MG63 (cell line): ENCODE results near the gene ARHGEF2. TPM values are rescaled to one million over a fixed set of nuclear protein-coding genes. Genes with fewer than 3 reads are reported as not detected.

ENCODE experiments used
- DNase-seq: peaks from one replicate; pipeline ENCODE4 v3.0.0-alpha.2; 2020
- H3K27me3 ChIP-seq: fragments of 250-450 bp; sonication (Bioruptor Pico); 2 replicates; pipeline ENCODE4 v1.5.1; 2020; ENCODE audit warnings: mild to moderate bottlenecking, moderate library complexity
- H3K36me3 ChIP-seq: fragments of 250-450 bp; sonication (Bioruptor Pico); 2 replicates; pipeline ENCODE4 v1.5.1; 2020; ENCODE audit warnings: mild to moderate bottlenecking, moderate library complexity
- H3K4me3 ChIP-seq: fragments of 250-450 bp; sonication (Bioruptor Pico); 2 replicates; pipeline ENCODE4 v1.5.1; 2020; ENCODE audit warnings: mild to moderate bottlenecking, moderate library complexity
- H3K9me3 ChIP-seq: fragments of 250-450 bp; sonication (Bioruptor Pico); 2 replicates; pipeline ENCODE4 v1.5.1; 2020; ENCODE audit warnings: mild to moderate bottlenecking, moderate library complexity
- total RNA-seq: library from RNA; depleted of rRNA; stranded (reverse); fragments of >200 nt; shearing (Covaris generic); gene quantifications from 2 replicates; pipeline ENCODE4 v1.2.3, GENCODE V29; 2014; ENCODE audit warnings: low replicate concordance

Gene ARHGEF2
- total RNA-seq, 1 experiment from 2014 or later = 70.6 TPM

DNA sequence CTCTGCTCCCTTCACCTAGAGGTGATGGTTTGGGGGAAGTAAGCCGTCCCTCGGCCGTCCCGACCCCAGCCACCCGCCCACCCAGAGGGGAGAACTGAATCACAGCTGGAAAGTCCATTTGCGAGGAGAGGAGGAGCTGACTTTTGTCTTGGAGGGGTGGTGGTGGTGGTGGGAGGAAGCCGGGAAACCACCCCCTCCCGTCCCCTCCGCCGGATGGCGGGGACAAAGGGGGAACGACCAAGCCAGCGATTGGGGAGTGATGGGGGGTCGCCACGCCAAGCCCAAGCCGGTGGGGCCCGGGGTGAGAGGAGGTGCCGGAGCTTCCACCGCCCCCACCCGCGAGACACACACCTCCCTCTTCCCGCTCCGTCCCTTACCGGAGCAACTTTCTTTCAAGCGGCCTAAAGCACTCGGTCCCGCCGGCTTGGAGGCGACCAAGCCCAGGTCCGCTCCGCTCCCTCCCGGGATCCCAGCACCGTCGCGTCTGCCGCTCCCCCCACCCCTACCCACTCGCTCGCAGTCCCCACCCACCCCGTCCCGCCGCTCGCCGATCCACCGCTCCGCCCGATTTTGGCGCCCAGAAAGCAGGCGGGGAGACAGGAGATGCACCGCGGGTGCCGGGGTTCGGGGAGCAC, 540 bp downstream of the ARHGEF2 start:
- Histone ChIP-seq H3K9me3 (no peaks in the 10 kb centered on the region), H3K36me3 (peaks cover 92% of the 10 kb centered on the region), H3K4me3 (peak overlapping the region; percentile 94), H3K27me3 (no peaks in the 10 kb centered on the region)
- peak; percentile 54 for DNase-seq

DNA sequence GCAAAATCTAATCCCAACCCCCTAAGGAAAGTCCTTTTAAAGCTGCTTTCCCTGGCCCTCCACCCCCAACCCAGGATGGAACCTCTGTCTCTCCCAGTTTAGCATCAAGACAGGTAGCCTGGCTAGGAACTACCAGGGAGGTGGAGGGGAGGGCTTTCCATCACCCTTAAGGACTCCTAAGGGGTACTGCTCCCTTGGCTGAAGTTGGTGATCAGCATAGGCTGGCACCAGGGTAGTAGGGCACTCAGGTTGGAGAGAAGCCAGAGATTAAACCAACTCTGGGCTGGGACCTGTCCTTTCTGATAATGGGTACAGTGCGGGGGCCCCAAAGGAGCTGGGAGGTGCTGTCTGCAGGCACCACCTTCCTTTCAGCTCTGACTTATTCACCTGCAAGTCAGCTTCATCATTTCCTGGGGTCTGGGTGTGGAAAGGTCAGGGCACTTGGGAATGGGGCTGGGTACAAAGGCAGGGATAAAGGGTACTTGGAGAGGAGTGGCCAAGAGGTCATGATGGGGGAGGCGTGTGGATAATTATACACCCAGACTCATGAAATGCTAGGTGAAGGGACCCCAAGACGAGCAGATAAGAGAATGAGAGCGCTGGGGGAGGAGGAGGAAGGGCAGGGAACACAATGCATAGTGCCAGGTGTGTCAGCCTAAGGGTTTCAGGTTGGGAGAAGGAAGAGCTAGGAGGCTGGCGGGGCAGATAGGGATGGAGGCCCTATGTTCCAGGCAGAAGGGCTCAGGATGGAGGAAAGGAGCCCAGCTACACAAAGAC, 1.2 kb downstream of the ARHGEF2 start:
- Histone ChIP-seq H3K9me3 (no peaks in the 10 kb centered on the region), H3K36me3 (peaks cover 92% of the 10 kb centered on the region), H3K4me3 (peak overlapping the region; percentile 94), H3K27me3 (no peaks in the 10 kb centered on the region)
- DNase-seq = no peak

DNA sequence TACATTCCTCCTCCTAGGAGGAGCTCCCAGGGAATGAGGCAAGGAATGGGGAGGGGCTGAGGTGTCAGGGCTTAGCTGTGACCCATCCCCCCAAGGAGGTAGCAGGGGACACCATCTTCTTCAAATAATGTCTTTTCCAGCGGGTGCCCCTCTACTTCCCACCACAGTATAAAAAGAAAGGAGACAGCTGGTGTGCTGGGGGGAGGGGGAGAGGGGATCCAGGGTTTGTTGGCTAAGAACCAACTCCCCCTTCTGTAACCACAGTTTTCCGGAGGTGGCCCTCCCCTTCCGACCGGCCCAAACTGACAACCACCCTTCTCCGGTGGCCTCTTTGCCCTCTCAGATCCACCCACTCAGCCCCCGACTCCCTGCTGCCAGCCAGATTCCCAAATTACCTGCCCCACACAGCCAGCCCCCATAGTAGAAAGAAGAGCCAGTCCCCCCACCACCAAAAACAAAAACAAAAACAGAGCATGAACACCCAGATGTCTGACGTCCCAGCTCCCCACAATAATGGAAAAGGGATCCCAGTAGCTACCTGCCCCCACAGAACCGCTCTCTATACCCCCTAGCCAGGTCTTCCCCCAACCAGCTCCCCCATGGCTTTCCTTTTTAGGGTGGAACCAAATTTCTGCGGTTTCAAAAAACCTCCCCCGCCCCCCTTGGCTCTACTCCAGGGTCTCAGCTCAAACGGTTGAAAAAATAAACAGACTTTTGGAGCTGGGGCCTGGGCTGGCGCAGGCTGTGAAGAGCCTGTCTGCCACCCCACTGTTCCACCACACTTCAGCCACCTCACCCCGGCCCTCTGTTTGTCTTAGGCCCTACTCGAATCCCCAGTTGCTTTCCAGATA, 2.1 kb downstream of the ARHGEF2 start:
- Histone ChIP-seq H3K9me3 (no peaks in the 10 kb centered on the region), H3K36me3 (peaks cover 88% of the 10 kb centered on the region), H3K27me3 (no peaks in the 10 kb centered on the region), H3K4me3 (peak overlapping the region; percentile 94)
- peak; percentile 90 for DNase-seq

DNA sequence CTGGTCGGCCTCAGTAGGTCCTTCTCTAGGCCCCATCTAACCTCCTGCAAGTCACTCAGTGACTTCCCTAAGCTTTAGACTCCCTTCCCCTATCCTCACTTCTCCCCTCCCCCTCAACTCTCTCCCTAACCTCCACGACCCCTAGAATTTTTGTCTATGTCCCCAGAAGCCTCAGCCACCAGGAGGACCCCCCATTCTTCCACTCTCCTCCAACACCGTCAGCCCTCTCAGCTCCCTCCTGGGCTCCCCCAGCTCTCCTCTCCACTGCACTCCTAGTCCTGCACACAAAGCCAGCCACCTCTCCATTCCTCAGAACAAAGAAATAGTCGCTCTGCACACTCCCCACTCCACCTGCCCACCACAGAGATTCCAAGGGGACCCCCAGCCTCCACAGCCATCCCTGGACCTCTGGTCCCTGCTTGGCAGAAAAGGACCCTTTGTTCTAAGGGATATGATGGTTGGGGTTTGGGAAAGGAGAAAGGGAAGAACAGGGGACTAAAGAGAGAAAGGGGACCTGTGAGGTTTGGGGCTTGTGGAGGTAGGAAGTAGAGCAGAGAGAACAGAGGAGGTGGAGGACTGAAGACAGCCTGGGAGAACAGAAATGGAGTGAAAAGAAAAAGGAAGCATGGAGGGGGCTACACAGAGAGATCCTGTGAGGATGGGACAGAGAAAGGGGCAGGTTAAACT, 2.8 kb downstream of the ARHGEF2 start:
- Histone ChIP-seq H3K27me3 (no peaks in the 10 kb centered on the region), H3K4me3 (peak overlapping the region; percentile 94), H3K9me3 (no peaks in the 10 kb centered on the region), H3K36me3 (peaks cover 88% of the 10 kb centered on the region)
- DNase-seq = no peak

DNA sequence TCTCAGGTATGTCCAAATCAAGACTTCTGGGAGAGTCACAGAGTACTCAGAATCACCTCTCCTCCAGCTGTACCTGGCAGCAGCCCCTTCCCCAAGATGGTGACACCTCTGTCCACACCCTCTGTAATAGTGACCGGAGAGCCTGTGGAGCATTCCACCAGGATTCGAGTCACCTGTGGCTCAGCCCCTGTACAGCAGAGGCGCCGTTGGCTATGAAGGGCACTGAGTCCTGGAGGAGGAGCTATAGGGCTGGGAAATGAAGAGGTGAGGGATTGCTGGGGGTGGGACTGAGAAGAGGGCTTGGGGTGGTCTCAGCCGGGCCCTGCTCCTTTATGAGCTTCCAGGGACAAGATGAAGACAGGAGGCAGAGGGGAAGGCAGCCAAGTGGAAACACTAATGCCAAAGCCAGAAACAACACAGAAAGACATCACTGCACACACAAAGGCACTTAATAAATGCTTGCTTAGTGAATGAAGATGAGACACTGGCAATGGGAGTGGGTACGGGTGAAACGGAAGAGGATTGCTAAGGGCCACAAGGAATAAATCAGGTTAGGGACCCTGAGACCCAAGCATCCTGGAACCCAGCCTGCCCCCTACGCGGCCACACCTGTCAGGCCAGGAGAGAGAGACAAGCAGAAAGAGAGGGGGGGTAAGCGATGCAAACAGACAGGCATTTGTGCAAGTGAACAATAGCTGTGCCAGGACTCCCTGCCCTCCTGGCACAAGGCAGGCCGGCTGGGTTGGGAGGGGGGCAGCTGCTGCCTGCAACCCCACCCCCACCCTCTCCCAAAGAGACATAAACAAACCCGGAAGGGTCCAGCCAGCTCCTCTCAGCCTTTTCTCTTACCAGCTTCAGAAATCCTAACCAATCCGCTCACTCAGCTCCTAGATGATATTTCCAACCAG, 3.9 kb downstream of the ARHGEF2 start:
- Histone ChIP-seq H3K9me3 (no peaks in the 10 kb centered on the region), H3K27me3 (no peaks in the 10 kb centered on the region), H3K4me3 (no peak overlapping the region), H3K36me3 (peaks cover 88% of the 10 kb centered on the region)
- peak; percentile 43 for DNase-seq

DNA sequence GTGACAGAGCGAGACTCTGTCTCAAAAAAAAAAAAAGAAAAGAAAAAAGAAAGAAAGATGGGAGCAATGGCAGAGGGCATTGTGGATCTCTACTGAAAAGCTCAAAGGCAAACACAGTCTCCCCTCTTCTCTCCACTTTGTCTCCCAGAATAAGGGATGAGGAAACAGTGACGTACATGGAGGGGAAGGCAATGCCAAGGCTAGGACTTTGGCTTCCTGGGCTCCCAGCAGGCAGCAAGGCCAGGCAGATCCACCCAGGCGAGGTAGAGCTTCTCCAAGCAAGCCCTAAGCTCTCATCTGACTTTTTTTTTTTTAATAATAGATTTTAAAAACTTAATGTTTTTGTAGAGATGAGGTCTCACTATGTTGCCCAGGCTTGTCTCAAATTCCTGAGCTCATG, 4.6 kb downstream of the ARHGEF2 start:
- no peaks in the 10 kb centered on the region for H3K9me3 ChIP-seq
- no peak overlapping the region for H3K4me3 ChIP-seq
- peaks cover 88% of the 10 kb centered on the region for H3K36me3 ChIP-seq
- no peak for DNase-seq
- no peaks in the 10 kb centered on the region for H3K27me3 ChIP-seq

DNA sequence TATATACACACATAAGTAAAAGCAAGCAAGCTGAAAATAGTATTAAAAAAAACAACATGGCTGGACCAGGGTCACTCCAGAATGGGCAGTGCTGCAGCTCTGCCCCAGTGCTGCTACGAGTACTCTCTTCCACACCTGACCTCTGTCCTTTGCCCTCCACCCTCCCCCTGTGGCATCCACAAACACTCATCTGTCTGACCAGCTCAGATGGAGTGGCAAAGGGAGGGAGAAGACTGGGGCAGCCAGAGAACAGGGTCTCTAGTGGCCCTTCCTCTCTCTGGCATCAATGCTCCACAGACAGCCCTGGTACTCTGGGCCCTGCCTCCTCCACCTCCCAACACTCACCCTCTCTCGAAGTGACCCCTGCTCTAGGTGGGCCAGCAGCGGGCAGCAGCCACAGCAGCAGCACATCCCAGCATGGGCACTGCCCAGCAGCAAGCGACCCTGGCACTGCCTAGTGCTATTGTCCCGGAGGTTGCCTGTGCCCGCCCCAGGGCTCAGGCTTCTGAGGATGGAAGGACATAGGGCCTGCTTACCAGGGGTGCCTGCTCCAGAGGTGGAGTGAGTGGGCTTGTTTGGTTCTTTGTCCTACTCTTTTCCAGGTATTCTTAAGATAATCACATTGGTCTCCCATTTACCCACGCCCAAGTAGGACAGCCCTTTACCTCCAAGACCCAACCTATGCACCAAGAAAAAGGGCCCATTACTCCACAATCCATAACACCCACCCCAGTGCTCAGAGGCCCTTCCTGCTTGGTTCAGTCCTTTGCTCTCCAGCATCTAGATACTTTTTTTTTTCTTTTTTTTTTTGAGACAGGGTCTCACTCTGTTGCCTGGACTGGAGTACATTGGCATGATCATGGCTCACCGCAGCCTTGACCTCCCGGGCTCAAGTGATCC, 6.2 kb downstream of the ARHGEF2 start:
- no peak for DNase-seq
- H3K9me3 ChIP-seq = no peaks in the 10 kb centered on the region
- H3K4me3 ChIP-seq = no peak overlapping the region
- H3K36me3 ChIP-seq = peaks cover 93% of the 10 kb centered on the region
- no peaks in the 10 kb centered on the region for H3K27me3 ChIP-seq

DNA sequence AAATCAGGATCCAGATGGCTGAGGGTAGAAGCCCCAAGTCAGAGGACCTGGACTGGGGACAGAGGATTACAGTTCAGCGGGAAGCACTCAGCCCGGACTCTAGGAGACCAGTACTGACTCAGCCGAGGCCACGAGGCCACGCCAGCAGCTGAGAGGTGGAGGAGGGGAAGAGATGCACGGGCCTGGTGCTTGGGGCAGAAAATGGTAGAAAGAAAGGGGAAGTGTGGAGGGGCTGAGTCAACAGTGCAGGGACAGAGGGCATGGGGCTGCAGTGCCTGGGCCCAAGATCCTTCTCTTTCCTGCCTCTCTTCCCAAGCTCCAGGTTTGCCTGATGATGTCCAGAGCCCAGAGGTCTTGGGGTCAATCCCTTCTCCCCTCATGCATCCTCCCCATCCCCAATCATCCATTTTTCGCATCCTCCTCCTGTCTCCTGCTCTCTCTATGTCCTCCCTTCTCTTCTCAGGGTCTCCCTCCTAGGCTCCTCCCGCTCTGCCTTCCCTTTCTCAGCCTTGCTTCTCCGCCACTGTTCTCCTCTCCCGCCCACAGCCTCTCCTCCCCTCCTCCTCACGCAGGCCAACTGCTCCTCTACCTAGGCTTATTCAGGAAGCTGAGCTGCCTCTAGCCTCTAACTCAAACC, 7.7 kb downstream of the ARHGEF2 start:
- H3K4me3 ChIP-seq = no peak overlapping the region
- peak; percentile 89 for DNase-seq
- no peaks in the 10 kb centered on the region for H3K9me3 ChIP-seq
- H3K27me3 ChIP-seq = no peaks in the 10 kb centered on the region
- peaks cover 94% of the 10 kb centered on the region for H3K36me3 ChIP-seq

DNA sequence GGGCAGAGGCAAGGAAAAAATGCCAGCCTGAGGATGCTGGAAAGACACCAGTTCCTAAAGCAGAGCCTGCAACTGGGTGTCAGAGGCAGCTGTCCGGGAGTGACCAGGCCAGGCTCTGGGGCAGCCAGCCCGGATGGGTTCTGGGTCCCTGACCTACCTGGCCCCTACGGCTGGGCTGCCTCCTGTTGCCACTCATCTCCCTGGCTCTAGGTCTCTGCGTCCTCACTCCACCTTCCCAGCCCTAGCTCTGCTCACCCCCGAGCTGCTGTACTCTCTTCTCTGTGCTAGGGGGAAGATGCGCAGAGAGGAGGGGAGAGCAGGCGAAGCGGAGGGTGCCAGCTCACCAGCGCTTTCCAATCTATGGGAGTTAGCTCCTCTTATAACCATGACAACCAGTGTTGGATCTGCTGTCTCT, 9.0 kb downstream of the ARHGEF2 start:
- no peak for DNase-seq
- H3K36me3 ChIP-seq = peaks cover 92% of the 10 kb centered on the region
- H3K9me3 ChIP-seq = no peaks in the 10 kb centered on the region
- no peaks in the 10 kb centered on the region for H3K27me3 ChIP-seq
- H3K4me3 ChIP-seq = no peak overlapping the region

DNA sequence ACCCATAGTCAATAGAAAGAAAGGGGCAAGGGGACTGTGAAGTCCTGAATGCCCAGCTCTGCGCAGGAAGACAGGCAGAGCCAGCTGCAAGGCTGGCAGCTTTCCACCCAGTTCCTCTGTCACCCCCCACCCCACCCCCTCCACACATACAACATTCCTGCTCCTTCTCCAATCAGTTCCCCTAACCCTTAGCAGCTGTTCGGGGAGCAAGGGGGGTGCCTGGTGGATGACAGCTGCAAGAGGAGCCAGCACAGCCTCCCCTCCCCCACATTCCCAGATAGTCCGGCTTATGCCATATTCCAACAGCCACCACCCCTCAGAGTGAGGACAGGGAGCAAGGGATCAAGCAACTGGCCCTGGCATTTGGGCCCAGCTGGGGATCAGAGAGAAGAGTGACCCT, 9.7 kb downstream of the ARHGEF2 start:
- Histone ChIP-seq H3K9me3 (no peaks in the 10 kb centered on the region), H3K36me3 (peaks cover 90% of the 10 kb centered on the region), H3K4me3 (no peak overlapping the region), H3K27me3 (no peaks in the 10 kb centered on the region)
- no peak for DNase-seq

DNA sequence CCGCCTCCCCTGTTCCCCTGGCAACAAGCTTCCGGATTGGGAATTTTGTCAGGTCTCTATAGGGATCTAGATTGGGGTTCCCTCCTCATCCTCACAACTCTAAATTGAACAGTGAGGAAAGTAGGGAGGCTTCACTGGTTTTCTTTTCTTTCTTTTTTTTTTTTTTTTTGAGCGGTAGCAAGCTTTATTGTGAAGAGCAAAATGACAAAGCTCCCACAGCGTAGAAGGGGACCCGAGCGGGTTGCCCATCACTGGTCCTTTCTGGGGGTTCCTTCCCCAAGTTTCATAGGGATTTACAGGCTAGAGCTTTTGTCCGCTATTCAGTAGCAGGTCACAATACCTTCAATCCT, 10.3 kb downstream of the ARHGEF2 start:
- no peak for DNase-seq
- Histone ChIP-seq H3K36me3 (peaks cover 92% of the 10 kb centered on the region), H3K27me3 (no peaks in the 10 kb centered on the region), H3K4me3 (no peak overlapping the region), H3K9me3 (no peaks in the 10 kb centered on the region)

DNA sequence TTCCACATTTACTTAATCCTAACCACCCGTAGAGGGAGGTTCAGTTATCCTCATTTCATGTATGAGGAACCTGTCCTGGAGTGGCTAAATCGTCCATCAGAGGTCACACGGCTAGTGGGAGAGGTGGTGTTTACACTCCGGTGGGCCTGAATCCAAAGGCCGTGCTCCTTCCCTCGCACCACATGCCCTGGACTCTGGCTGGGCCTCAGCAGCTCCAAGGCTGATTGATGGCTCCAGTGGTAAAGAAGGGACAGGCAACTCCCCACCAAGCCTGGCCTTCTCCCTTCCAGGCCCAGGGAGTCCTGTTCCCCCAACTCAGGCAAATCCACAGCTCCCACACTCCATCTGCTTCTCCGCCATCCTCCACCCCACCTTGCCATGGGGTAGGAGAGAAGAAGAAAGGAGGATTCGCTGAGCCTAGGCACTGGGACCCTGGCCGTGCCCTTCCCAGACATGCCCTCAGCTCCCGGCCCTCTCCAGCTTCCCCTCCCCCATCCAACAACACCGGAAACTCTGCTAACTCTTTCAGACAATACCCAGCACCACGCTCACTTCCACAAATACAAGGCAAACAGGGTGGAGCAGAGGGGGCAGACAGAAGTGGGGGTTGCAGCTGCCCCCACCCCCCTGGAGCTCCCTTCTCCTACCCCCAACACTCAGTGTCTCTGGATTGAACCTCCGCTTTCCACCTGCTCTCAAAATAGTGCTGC, 10.9 kb downstream of the ARHGEF2 start:
- Histone ChIP-seq H3K36me3 (peaks cover 92% of the 10 kb centered on the region), H3K27me3 (no peaks in the 10 kb centered on the region), H3K9me3 (no peaks in the 10 kb centered on the region), H3K4me3 (no peak overlapping the region)
- no peak for DNase-seq

DNA sequence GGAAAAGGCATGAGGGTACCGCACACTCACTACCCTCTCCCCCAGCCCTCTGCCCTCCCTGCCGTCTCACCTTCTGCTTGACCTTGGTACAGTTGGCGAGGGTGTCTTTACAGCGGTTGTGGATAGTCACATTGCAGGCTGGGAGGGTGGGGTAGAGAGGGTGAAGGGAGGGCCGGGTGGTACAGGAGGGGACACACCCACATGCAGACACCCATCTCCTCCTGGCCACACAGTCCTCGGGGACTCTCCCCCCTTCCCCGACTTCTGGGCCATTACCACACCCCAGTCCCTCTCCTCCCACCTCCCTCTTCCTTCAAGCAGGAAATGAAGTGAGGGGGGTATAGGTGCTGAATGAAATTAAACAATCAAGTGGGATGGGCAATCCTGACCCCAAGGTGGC, 11.6 kb downstream of the ARHGEF2 start:
- Histone ChIP-seq H3K27me3 (no peaks in the 10 kb centered on the region), H3K36me3 (peaks cover 90% of the 10 kb centered on the region), H3K9me3 (no peaks in the 10 kb centered on the region), H3K4me3 (no peak overlapping the region)
- no peak for DNase-seq

DNA sequence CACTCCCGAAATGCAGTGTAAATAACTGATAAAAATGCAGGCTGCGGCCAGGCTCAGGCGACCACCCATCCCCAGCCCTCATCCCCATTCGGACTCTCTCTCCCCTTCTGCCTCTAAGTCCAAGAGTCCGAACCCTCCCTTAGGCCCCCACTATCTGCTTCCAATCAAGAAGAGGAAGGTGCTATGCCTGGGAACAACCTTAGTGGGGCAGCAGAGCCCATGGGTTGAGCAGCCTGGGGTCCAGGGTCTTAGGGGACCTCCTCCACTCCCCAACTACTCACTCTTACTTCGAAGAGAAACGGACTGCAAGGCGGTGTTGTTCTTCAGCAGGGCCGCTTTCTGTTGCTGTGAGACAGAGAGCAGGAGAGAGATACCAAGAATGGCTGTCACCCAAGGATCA, 12.2 kb downstream of the ARHGEF2 start:
- Histone ChIP-seq H3K27me3 (no peaks in the 10 kb centered on the region), H3K4me3 (no peak overlapping the region), H3K9me3 (no peaks in the 10 kb centered on the region), H3K36me3 (peaks cover 95% of the 10 kb centered on the region)
- DNase-seq = no peak
